HepG2 (cell line): ENCODE measurements around the gene ZNF83. TPM values are rescaled to one million over a fixed set of nuclear protein-coding genes. Genes with fewer than 3 reads are reported as not detected.
A peak's percentile ranks its signal among the peaks of the same experiment; 100 is the strongest.

Experiments used
- ATAC-seq: fragments of 200-7000 bp; cut with Tn5 transposase; 3 replicates; pipeline ENCODE4 v1.9.1; 2020; ENCODE audit warnings: mild to moderate bottlenecking, moderate library complexity
- BruUV-seq: library from RNA; stranded (reverse); fragments of 400-500 nt; replicated peaks from 2 replicates; lab custom pipeline; 2021; lab: Mats Ljungman, UMichigan
- CTCF ChIA-PET: fragments of 300-600 bp; formaldehyde crosslinking; extraction: SDS; loops from one replicate; lab custom pipeline; 2021; ENCODE audit warnings: low total read pairs, inconsistent platforms, low intra/inter-chr PET ratio; lab: Yijun Ruan, JAX
- POLR2A ChIA-PET: fragments of 350-600 bp; sonication (Branson Sonifier 250); formaldehyde crosslinking; loops from one replicate; lab custom pipeline; 2020; ENCODE audit warnings: antibody characterized with exemption, inconsistent platforms; lab: Yijun Ruan, JAX
- DNase-seq: peaks from one replicate; pipeline ENCODE4 v3.0.0-alpha.2; 2015; ENCODE audit warnings: low spot score
- FAIRE-seq: peaks from 3 replicates; lab custom pipeline; 2011; peaks lifted over from hg19 to GRCh38; lab: Jason Lieb, UNC
- H2AFZ ChIP-seq: one replicate; pipeline ENCODE4 v1.6.1; 2011; ENCODE audit warnings: low read length, inconsistent platforms
- H3K27ac ChIP-seq: fragments of 300-600 bp; 3 replicates; pipeline ENCODE4 v1.8.0; 2011; ENCODE audit warnings: mixed run types, mild to moderate bottlenecking, mixed read lengths, low read length, inconsistent platforms; ENCODE audit not compliant: insufficient read depth; ENCODE audit errors: extremely low read length
- H3K27me3 ChIP-seq, 2 experiments: fragments of 200-600 bp in 1 of 2; 2 replicates in 1 of 2; 3 replicates in 1 of 2; pipeline versions ENCODE4 v1.6.0 to v1.8.0; 2011; ENCODE audit warnings: low read length in 2 of 2, mild to moderate bottlenecking in 2 of 2, moderate library complexity in 2 of 2, inconsistent platforms in 1 of 2; ENCODE audit not compliant: insufficient read depth in 2 of 2, control insufficient read depth in 1 of 2
- H3K36me3 ChIP-seq, 2 experiments: fragments of 200-600 bp in 1 of 2; replicated peaks in 1 of 2; 2 replicates in 1 of 2; 3 replicates in 1 of 2; pipeline versions ENCODE4 v1.5.1 to v1.8.0; 2011; ENCODE audit warnings: low read length in 2 of 2, inconsistent platforms in 1 of 2; ENCODE audit not compliant: insufficient read depth in 2 of 2, control insufficient read depth in 1 of 2
- H3K4me1 ChIP-seq: 2 replicates; pipeline ENCODE4 v1.5.1; 2012; ENCODE audit warnings: low read length, inconsistent platforms; ENCODE audit not compliant: insufficient read depth
- H3K4me2 ChIP-seq: 2 replicates; pipeline ENCODE4 v1.6.0; 2011; ENCODE audit warnings: low read depth, low read length, inconsistent platforms
- H3K4me3 ChIP-seq, 3 experiments: fragments of 200-600 bp in 1 of 3; sonication (generic), shearing (Covaris generic) in 1 of 3; replicated peaks in 1 of 3; 2 replicates each; pipeline ENCODE4 v1.5.1; 2011 to 2016; ENCODE audit warnings: low read length in 3 of 3, inconsistent platforms in 2 of 3, low read depth in 2 of 3, mild to moderate bottlenecking in 2 of 3, control low read depth in 1 of 3, mixed read lengths in 1 of 3; ENCODE audit not compliant: insufficient read depth in 1 of 3
- H3K79me2 ChIP-seq: one replicate; pipeline ENCODE4 v1.6.1; 2011; ENCODE audit warnings: low read length, inconsistent platforms; ENCODE audit not compliant: insufficient read depth
- H3K9ac ChIP-seq: 2 replicates; pipeline ENCODE4 v1.6.0; 2011; ENCODE audit warnings: mild to moderate bottlenecking, low read depth, low read length, inconsistent platforms; ENCODE audit not compliant: insufficient read depth
- H3K9me3 ChIP-seq: 2 replicates; pipeline ENCODE4 v1.5.1; 2012; ENCODE audit warnings: mild to moderate bottlenecking, low read length
- H4K20me1 ChIP-seq: 2 replicates; pipeline ENCODE4 v1.6.0; 2011; ENCODE audit warnings: inconsistent platforms, mild to moderate bottlenecking, low read length, moderate library complexity; ENCODE audit not compliant: insufficient read depth
- AGO2 ChIP-seq: fragments of 200-400 bp; formaldehyde crosslinking; optimal IDR thresholded peaks from 2 replicates; pipeline ENCODE3; 2017; ENCODE audit warnings: mild to moderate bottlenecking, low read depth, low read length, moderate library complexity
- ATF7-NPFF ChIP-seq: sonication (generic); formaldehyde crosslinking; IDR thresholded peaks from 2 replicates; pipeline ENCODE4 v1.8.1; 2023; ENCODE audit warnings: mild to moderate bottlenecking, low read depth, missing genetic modification reagents, moderate library complexity
- HNF4A ChIP-seq: sonication (generic); formaldehyde crosslinking; IDR thresholded peaks from 2 replicates; pipeline ENCODE4 v1.4.0; 2020; ENCODE audit warnings: missing genetic modification reagents
- HOXA5 ChIP-seq: sonication (generic); formaldehyde crosslinking; IDR thresholded peaks from 2 replicates; pipeline ENCODE4 v1.4.0; 2020; ENCODE audit warnings: missing genetic modification reagents
- POLR2AphosphoS5 ChIP-seq: IDR thresholded peaks from 2 replicates; pipeline ENCODE4 v1.6.1; 2012; ENCODE audit warnings: low read depth, low read length
- POLR2G ChIP-seq: fragments of 200-400 bp; formaldehyde crosslinking; IDR thresholded peaks from 2 replicates; pipeline ENCODE4 v1.6.1; 2018; ENCODE audit warnings: mild to moderate bottlenecking, low read depth, low read length, moderate library complexity
- PRMT3 ChIP-seq: sonication (generic); formaldehyde crosslinking; IDR thresholded peaks from 2 replicates; pipeline ENCODE4 v1.8.1; 2022; ENCODE audit warnings: low read depth, mild to moderate bottlenecking, moderate library complexity, missing genetic modification reagents, borderline replicate concordance
- SSRP1 ChIP-seq: IDR thresholded peaks from 2 replicates; pipeline ENCODE4 v1.6.1; 2016; ENCODE audit warnings: control low read depth
- ZNF224 ChIP-seq: sonication (generic); formaldehyde crosslinking; IDR thresholded peaks from 2 replicates; pipeline ENCODE4 v1.5.0; 2020; ENCODE audit warnings: mild to moderate bottlenecking, missing genetic modification reagents
- ZNF263 ChIP-seq: sonication (generic); formaldehyde crosslinking; IDR thresholded peaks from 2 replicates; pipeline ENCODE4 v1.4.0; 2020; ENCODE audit warnings: missing genetic modification reagents
- ZNF274 ChIP-seq: sonication (generic); formaldehyde crosslinking; IDR thresholded peaks from 2 replicates; pipeline ENCODE4 v1.5.1; 2020; ENCODE audit warnings: mild to moderate bottlenecking, missing genetic modification reagents
- ZNF496 ChIP-seq: sonication (generic); formaldehyde crosslinking; IDR thresholded peaks from 2 replicates; pipeline ENCODE4 v1.8.1; 2023; ENCODE audit warnings: mild to moderate bottlenecking, moderate library complexity, missing genetic modification reagents; ENCODE audit not compliant: insufficient replicate concordance
- WGBS: methylation state at CpG from one replicate; pipeline ENCODE4 v1.1.6; 2017; ENCODE audit warnings: low lambda C conversion rate; 5-methylcytosine and 5-hydroxymethylcytosine counted together
- in situ Hi-C: cut with HindIII; loops from 2 replicates; pipeline ENCODE4 v1.10.0; 2017; ENCODE audit warnings: low pct_unique_long_range_greater_than_20kb; ENCODE audit not compliant: extremely low pct_ligation_motif_present
- intact Hi-C: fragments of 100-400 bp; cut with micrococcal nuclease; formaldehyde crosslinking; loops from one replicate; pipeline ENCODE4 v1.10.0; 2022; ENCODE audit not compliant: unreplicated experiment
- polyA plus RNA-seq, 8 experiments: library from polyadenylated mRNA; depleted of rRNA in 3 of 8; stranded (reverse) in 7 of 8; unstranded in 1 of 8; fragments of >200 nt; fragmentation: Illumina TruSeq in 4 of 8; extraction: Trizol in 4 of 8; gene quantifications; 2 replicates each; pipeline versions ENCODE4 v1.2.1 to v1.2.3, GENCODE V29; 2011 to 2016; ENCODE audit warnings: low read depth in 4 of 8, missing spikeins in 1 of 8, mixed read lengths in 1 of 8; ENCODE audit not compliant: insufficient read depth in 1 of 8
- total RNA-seq, 5 experiments: library from RNA; depleted of rRNA; stranded (reverse); fragments of >200 nt; fragmentation: Illumina TruSeq; extraction: Trizol; gene quantifications; 2 replicates each; pipeline ENCODE4 v1.2.3, GENCODE V29; 2016; ENCODE audit warnings: low read depth in 1 of 5
- TF ChIP-seq, protein P1 (sequence below): sonication (generic); formaldehyde crosslinking; IDR thresholded peaks from 2 replicates; pipeline ENCODE4 v1.5.0; 2020; ENCODE audit warnings: missing genetic modification reagents
- TF ChIP-seq, protein P2 (sequence below): sonication (generic); formaldehyde crosslinking; IDR thresholded peaks from 2 replicates; pipeline ENCODE4 v1.8.1; 2023; ENCODE audit warnings: missing genetic modification reagents, mild to moderate bottlenecking, borderline replicate concordance

ZNF83 gene
- total and polyA plus RNA-seq, 2 of the 13 experiments (the other 11 are each of a cell fraction or from before 2014, with no cell fraction given) = 20.4 to 44.5 TPM

DNA sequence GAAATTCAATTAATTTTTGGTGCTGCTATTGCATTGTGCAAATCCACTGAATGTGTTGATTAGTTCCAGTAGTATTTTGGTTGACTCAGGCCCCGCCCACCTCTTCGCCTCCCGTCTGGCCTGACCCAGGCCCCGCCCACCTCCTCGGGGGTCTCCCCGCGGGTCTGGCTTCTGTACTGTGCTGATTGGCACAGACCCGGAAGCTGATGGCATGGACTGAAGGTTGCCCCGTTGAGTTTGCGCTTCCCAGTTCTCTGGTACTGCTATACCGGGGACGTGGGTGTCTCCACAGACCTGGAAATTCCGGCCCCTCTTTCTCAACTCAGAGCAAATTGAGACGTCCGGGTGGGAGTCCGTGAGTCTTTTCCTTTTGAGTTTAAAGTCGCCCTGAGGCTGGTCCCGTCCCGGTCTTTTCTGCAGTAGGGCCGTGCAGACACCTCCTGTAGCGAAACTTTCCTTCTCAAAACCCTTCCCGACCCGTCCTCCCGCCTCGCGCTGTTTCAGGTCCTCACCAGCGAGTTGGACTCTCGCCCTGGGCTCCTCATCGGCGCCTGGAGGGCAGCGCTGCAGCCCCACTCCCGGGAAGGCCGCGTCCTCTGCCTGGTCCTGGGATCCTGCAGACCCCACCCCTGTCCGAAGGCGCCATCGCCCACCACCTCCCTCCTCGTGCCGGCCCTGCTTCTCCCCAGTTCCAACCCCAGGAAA is 53.3 kb downstream of the ZNF83 start:
- Histone ChIP-seq H2AFZ (no peak overlapping the region), H3K36me3 (peaks cover 0 to 13% of the 10 kb centered on the region in 2 experiments; a peak in 2 of 5 replicates), H4K20me1 (no peaks in the 10 kb centered on the region), H3K4me1 (no peaks in the 10 kb centered on the region), H3K27ac (no peak overlapping the region), H3K9ac (no peak overlapping the region), H3K4me2 (no peak overlapping the region), H3K27me3 (no peaks in the 10 kb centered on the region), H3K4me3 (no peak overlapping the region), H3K79me2 (no peaks in the 10 kb centered on the region), H3K9me3 (peaks cover 46% of the 10 kb centered on the region)
- TF ChIP-seq POLR2G (no peak), AGO2 (peak; percentile 47)
- no peak for DNase-seq
- intact Hi-C loops = no loop called here
- POLR2A ChIA-PET = no interaction called here
- BruUV-seq = no TSS peak
- FAIRE-seq = no peak
- WGBS = 87% methylated on average over 39 of the region's 39 CpGs
- ATAC-seq = no peak
- CTCF ChIA-PET = no interaction called here
- in situ Hi-C loops = no loop called here

DNA sequence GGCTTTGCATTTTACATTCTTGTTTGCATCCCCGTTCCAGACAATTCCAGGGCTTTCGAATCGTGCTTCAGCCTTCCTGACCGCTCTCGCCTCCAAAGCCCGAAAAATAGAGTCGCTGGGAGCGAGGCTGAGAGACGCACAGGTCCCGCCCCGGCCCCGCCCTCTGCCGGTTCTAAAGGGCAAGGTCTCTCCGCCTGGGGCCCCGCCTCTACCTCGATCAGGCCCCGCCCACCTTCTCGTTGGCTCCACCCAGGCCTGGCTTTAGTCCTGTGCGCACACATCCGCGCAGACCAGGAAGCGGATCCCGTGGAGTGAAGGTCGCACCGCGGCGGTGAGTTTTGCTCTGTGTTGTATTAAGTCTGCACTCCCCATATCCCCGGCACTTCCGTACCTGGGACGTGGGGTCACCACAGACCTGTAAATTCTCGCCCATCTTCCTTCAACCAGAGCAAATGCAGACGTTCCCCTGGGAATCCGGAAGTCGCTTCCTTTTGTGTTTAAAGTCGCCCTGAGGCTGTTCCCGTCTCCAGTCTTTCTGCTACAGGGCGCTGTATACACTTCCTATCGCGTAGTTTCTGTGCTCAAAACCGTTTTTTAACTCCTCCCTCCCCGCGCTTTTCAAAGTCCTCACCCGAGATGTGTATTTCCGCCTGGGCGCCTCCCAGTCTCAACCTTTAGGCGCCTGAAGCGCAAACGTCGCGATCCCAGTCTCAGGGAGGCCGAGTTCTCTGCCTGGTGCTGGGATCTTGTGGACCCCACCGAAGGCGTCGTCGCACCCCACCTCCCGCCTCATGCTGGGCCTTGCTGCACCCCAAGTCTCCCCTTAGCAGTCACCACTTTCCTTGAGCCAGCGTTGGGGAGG is 67.9 kb downstream of the ZNF83 start, which contains the start of gene ZNF701:
Gene ZNF701 (plus strand): TSS at position 288 of the 862 bp plus-strand sequence. CDS start 3,861 bp downstream, outside the sequence.
- peaks cover 45% of the 10 kb centered on the region for H3K9me3 ChIP-seq
- intact Hi-C loops (no loop called here), in situ Hi-C loops (no loop called here)
- WGBS = 58% methylated on average over 53 of the region's 57 CpGs
- peak within 1 kb of the TSS; percentile 83 for H3K9ac ChIP-seq
- peak within 1 kb of the TSS; percentile 61 to 78 (median 73) for H3K4me3 ChIP-seq
- CTCF ChIA-PET = no interaction called here
- H3K4me2 ChIP-seq = peak within 1 kb of the TSS; percentile 62
- 0 out of 5 replicates have a peak, but pooled peaks cover 0 to 5% of the 10 kb centered on the region in 2 experiments for H3K36me3 ChIP-seq
- no peaks in the 10 kb centered on the region for H3K79me2 ChIP-seq
- BruUV-seq = TSS peak; percentile 84
- H3K27me3 ChIP-seq = no peaks in the 10 kb centered on the region; a peak in 1 of 5 replicates
- ATAC-seq (peak; percentile 96), DNase-seq (peak; percentile 72), FAIRE-seq (no peak)
- no peaks in the 10 kb centered on the region for H4K20me1 ChIP-seq
- POLR2A ChIA-PET = interaction anchor here (1.0 kb wide), 1 partner anchor 43 kb away, joined by 5 read pairs; no protein-coding TSS in a partner anchor
- no peaks in the 10 kb centered on the region for H3K4me1 ChIP-seq
- H2AFZ ChIP-seq = no peak within 1 kb of the TSS
- peak within 1 kb of the TSS; percentile 85 for H3K27ac ChIP-seq
- TF ChIP-seq HOXA5 (CRISPR knock-in tag) = no peak
- no peak for TF ChIP-seq PRMT3 (CRISPR knock-in tag)
- TF ChIP-seq SSRP1 (CRISPR knock-in tag) = no peak
- TF ChIP-seq ZNF496 (CRISPR knock-in tag) = no peak
- TF ChIP-seq ZNF274 (CRISPR knock-in tag) = no peak
- TF ChIP-seq ATF7-NPFF (CRISPR knock-in tag) = no peak
- TF ChIP-seq POLR2AphosphoS5 = peak; percentile 88
- no peak for TF ChIP-seq ZNF263 (CRISPR knock-in tag)
- peak; percentile 17; the same call in 1 of the 2 replicates for TF ChIP-seq HNF4A (CRISPR knock-in tag)
- TF ChIP-seq, protein P1, sequence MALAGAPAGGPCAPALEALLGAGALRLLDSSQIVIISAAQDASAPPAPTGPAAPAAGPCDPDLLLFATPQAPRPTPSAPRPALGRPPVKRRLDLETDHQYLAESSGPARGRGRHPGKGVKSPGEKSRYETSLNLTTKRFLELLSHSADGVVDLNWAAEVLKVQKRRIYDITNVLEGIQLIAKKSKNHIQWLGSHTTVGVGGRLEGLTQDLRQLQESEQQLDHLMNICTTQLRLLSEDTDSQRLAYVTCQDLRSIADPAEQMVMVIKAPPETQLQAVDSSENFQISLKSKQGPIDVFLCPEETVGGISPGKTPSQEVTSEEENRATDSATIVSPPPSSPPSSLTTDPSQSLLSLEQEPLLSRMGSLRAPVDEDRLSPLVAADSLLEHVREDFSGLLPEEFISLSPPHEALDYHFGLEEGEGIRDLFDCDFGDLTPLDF (CRISPR knock-in tag) = 0 out of 2 replicates have a peak, but pooled peaks have one; percentile 41
- TF ChIP-seq, protein P2, sequence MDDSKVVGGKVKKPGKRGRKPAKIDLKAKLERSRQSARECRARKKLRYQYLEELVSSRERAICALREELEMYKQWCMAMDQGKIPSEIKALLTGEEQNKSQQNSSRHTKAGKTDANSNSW (CRISPR knock-in tag) = no peak
- no peak for TF ChIP-seq ZNF224 (CRISPR knock-in tag)
